Measurements from ENCODE around the gene MGAT5B.

The MGAT5B gene

GRCh38 chr17:76949913-76950695 is 81.9 kb downstream of the MGAT5B start:
- no peak for DNase-seq (ENCODE audit: low spot score)

DNA sequence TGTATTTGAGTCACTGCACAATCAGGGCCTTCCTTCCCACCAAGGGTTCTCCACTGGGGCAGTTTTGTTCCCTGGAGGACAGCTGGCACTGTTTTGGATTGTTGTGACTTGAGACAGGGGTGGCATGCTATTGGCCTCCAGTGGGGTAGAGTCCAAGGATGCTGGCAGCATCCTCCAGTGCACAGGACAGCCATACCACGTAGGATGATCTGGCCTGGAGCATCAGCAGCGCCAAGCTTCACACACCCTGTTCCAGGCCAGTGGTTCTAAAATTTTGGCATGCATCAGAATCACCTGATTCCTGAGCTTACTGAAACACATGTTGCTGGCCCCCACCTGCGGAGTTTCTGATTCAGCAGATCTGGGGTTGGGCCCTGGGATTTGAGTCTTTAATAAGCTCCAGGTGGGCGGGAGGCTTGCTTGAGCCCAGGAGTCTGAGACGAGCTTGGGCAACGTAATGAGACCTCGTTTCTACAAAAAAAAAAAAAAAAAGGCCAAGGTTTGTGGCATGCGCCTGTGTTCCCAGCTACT is 83.2 kb downstream of the MGAT5B start:
- DNase-seq (ENCODE audit: low spot score), result no peak

DNA sequence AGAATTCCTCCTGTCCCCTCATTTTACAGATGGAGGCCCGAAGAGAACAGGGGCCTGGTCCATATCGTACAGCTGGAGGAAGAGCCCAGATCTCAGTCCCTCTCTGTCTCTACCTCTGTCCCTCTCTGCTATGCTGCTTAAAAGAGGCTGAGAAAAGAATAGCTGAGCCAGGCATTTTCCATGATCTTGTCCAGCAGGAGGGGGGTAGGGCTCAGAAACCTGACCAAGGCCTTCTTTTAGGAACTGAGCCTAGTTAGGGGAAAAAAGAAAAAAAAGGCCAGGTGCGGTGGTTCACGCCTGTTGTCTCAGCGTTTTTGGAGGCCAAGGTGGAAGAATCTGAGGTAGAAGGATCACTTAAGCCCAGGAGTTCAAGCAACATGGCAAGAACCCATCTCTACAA is 84.2 kb downstream of the MGAT5B start:
- DNase-seq (ENCODE audit: low spot score), result no peak

DNA sequence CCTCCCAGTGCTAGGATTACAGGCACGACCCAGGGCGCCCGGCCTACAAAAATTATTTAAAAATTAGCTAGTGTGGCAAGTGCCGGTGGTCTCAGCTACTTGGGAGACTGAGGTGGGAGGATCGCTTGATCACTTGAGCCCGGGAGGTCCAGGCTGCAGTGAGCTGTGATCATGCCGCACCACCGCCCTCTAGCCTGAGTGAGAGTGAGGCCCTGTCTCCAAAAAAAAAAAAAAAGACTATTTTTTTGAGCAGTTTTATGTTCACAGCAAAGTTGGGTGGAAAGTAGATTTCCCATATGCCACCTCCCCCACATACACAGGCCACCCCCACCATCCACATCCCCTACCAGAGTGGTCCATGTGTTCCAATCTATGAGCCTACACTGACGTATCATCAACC is 84.9 kb downstream of the MGAT5B start:
- DNase-seq (ENCODE audit: low spot score), result no peak

GRCh38 chr17:76953946-76954345 is 85.7 kb downstream of the MGAT5B start:
- DNase-seq (ENCODE audit: low spot score), result no peak

DNA sequence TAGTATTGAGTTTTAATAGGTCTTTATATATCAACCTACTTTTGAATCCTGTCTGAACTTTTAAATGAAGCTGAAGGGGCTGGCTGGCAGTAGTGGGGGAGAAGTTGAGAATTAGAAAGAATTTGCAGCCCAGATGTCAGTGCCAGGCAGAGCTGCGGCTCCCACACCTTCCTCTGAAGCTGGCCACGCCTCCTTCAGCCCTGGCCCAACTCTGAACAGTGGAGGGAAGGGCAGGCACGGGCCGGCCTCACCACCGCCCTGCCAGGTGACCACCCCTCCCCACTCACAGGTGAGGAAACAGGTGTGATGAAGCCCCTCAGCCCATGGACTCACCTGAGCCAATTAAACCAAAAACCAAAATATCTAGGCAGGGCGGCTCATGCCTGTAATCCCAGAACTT is 87.0 kb downstream of the MGAT5B start:
- DNase-seq (ENCODE audit: low spot score), result no peak

DNA sequence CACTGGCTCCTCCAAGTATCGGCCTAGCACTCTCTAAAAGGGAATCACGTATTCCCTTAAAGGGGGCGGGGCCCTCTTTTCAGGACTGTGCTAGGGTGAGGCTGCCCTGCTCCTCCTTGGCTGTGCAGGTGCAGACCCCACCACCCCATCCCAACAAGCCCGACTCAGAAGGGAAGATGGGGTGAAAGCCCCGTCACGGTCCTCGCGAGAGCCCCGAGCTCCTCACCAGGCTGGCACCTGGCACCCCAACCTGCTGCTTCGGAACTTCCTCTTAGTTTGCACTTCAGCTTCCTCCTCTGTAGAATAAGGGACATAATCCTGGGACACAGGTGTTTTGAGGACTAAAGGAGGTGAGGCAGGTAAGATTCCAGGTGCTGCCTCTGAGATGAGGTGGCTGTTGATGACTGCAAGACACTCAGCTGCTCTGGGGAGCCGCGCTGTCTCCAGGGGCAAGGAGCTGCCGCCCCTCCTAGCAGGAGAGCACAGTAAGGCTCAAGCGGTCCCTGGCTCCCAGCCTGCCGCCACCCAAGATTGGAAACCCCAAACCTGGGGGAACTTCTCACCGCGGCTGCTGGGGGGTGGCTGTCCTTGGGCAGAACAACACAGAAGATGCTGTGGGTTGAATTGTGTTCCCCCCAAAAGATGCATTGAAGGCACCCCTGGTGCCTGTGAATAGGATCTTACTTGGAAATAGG is 88.8 kb downstream of the MGAT5B start:
- no peak for DNase-seq (ENCODE audit: low spot score)

DNA sequence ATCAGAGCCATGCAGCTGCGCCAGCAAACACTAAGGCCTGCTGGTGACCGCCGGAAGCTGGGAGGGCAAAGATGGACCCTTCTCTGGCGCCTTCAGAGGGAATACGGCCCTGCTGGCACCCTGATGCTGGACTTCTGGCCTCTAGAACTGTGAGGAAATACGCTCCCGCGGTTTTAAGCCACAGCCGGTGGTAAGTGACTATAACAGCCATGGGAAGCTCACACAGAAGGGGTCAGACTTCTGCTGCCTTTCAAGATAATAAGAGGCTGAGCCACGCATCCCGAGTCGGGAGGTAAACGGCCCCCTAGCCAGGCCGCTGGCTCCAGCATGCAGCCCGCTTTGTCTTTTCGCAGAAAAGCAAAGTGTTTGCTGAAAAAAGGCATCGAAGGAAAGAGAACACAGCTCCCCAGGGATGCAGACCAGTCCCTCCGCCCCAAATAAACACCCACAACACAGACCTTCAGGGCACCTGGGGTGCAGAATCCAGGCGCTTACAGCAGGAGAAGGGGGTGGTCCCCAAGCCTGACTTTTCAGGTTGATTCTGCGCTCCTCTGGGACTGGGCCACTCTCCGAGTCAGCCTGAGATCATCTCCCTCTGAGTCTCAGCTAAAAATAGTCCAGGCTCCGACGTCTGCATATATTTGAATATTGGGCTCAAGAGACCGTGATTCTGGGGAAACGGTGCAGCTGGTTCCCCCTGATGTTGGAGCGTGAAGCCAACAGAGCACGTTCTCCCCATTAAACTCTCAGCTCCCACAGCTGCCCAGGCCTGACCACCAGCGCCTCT is 89.7 kb downstream of the MGAT5B start:
- DNase-seq (ENCODE audit: low spot score), result no peak

DNA sequence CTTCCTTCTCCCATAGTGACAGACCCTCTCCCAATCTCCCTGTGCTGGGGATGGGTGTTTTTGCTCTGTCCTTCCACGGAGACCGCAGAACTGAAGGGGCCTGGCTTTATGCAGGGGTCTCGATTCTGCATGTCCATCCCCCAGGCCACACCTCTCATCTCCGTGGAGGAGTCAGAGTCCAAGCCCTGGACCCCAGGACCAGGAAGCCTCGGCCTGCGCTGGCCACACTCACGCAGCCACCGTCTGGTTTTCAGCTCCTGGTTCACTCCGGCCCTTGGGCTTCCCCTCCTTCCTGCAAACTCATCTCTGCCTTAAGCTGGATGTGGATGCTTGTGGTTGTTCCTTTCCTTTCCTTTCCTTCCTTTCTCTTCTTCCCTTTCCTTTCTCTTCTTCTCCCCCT is 90.8 kb downstream of the MGAT5B start:
- no peak for DNase-seq (ENCODE audit: low spot score)

DNA sequence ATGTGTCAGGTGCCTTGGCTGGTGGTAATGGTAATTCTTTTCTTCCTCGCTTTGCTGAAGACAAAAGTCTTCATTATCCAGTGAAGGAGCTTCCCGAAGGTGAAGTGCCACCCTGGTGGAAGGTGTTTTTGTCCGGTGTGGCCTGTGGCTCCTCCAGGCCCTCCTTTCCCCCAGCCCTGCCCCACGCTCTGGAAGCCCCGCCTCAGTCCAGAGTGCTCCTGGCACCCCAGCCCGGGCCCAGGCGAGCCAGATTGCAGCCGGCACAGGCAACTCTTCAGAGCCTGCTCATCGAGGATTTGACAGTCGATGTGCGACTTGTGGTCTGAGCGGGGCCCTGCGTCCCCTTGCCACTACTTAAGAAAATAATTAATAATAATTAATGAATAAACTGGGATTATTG is 93.7 kb downstream of the MGAT5B start:
- DNase-seq (ENCODE audit: low spot score), result no peak

GRCh38 chr17:76962858-76963257 is 94.7 kb downstream of the MGAT5B start:
- DNase-seq (ENCODE audit: low spot score), result no peak

- no peak for DNase-seq (ENCODE audit: low spot score)
These were observed 97.8 kb downstream of the MGAT5B start for GRCh38 chr17:76966016-76966415.

DNA sequence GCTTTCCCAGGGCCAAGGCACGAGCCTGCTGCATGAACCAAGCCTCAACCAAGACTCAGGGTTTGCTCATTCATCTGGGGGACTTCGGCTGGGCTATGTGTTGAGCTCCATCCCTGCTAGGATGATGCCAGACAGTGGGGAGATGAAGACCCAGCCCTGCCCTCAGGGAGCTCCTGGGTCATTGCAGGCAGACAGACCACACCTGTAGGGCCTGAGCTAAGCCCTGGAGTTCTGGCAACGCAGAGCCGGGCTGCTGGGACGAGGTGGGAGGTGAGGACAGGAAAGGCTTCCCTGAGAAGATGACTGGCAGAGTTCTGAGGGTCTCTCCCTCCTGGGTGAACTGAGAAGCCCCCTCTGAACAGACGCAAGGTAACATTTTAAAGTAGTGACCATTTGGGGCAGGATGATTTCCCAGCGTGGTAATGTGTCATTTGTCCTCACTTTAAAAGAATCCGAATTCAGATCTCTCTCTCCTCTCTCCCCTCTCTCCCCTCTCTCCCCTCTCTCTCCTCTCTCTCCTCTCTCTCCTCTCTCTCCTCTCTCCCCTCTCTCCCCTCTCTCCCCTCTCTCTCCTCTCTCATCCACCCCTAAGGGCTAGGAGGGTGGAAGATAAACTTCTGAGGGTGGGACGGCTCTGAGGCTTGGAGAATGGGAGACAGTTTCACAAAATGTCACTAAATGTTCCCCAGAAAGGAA is 98.4 kb downstream of the MGAT5B start:
- DNase-seq (ENCODE audit: low spot score), result no peak

DNA sequence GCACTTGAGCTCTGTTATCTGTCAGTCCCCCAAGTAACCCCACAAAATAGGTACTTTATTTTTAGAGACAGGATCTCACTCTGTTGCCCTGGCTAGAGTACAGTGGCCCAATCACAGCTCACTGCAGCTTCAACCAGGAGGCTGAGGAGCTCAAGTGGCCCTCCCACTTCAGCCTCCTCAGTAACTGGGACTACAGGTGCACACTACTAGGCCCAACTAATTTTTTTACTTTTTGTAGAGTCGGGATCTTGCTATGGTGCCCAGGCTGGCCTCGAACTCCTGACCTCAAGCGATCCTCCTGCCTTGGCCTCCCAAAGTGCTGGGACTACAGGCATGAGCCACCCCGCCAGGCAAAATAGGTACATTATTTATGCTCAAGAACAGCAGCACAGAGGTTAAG is 99.6 kb downstream of the MGAT5B start:
- DNase-seq (ENCODE audit: low spot score), result no peak

DNA sequence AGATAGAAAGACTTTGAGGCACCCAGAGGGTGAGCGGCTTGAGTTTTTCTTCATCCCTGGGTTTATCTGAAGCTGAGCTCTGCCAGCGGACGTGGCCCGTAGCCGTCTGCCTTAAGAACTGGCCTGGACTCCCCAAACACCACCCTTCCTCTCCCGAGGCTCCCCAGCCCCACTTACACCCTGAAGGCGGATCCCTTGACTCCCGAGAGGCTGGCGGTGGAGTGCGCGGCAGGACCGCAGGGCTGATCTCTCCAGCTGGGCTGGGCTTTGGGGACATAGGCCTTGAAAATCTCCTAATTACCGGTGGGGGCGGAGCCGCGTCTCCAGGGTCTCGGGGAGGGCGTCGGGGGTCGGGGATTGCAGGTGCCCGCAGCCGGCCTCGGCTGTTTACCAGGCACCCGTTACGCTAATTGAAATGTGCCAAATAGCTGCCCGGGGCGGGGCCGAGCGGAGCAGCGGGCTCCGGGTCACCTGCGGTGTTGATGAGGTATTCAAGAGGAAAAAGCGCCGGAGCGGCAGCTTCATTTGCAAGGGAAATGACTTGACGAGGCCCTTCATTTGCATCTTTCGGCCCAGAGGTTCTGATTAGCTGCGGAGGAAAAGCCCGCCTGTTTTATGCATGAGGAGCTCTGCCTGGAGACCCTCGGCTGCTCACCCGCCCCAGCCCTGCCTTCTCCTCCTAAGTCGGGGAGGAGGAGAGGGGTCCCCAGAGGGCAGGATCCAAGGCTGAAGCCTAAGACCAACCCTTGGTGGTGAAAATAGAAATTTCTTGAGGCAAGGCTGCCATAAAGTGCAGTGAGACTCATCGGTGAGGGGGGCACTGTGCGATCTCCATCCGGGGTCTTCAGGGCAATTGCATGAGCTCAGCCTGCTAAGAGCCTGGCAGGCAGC is 100.7 kb downstream of the MGAT5B start:
- peak; percentile 84 for DNase-seq (ENCODE audit: low spot score)

DNA sequence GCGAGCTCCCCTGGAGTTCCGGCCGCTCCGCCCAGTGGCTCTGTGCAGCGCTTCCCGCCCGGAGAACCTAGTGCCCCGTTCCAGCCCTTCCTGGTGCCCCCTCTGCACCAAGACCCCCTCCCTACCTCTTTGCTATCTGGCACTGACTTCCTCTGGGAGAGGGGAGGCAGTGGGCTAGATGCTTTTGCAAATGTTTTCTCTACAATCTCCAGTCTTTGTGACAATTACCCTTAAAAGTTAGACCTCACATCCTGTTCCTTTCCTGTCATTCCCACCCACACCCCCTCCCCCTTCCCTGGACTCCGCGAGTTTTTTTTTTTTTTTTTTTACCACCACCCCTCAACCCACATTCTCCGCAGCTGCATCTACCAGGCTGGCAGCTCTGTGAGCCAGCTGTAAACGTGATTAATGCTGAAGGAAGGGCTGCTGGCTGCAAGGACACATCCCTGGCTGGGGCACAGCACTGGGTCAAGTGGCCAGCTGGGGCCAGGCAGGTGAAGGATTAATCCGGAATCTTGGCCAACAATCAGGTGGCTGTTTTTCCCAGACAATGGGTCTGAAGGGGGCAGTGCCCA is 101.5 kb downstream of the MGAT5B start:
- DNase-seq (ENCODE audit: low spot score), result peak; percentile 78

DNA sequence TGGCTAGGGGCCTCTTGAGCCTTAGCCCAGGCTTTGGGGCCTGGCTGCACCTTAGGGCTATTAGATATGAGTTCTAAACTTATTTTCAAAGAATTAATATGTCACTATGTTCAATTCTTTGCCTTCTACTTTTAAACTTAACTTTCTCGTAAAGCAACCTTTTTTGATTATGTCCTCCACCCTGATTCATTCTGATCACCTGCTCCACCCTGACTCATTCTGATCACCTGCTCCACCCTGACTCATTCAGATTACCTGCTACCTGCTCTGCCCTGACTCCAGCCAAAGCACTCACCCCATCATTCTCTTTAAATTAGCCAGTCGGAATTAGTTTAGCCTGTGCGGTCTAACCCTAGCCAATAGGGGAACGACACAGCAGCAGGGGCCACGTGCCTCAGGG is 102.0 kb downstream of the MGAT5B start:
- DNase-seq (ENCODE audit: low spot score), result peak; percentile 27

GRCh38 chr17:76972046-76972641 is 103.9 kb downstream of the MGAT5B start:
- DNase-seq (ENCODE audit: low spot score), result no peak

DNA sequence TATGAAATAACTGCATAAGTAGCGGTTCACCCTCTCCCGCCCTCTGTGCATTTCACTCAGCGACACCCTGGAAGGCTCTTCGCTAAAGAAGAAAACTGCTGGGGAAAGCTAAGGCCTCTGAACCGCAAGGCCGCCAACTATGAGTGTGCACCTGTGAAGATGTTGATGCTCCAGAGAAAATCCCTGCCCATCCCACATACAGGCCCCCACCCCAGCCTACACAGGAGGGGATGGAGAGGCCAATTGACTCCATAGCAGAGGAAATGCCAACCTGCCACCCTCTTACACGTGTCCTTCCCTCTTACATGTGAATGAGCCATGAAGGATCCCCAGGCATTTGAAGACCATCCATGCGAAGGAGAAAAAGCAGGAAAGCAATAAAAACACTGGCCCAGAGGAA is 104.8 kb downstream of the MGAT5B start:
- no peak for DNase-seq (ENCODE audit: low spot score)

DNA sequence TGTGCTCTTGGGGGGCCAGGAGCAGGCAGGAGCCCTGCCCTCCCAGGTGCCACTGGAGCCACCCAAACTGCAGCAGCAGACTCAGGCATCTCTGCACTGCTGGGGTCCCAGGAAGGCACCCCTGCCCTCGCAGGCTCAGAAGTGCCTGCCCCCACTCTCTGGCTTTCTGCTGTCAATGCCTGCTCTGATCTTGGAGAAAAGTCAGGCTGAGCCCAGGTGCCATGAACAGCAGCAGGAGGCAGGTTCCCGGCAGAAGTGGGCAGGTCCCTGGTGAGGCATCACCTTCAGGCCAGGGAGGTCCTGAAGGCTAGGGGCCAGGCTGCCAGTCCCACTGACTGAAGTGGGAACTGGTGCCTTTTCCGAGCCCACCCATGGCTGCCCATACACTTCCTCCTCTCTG is 106.5 kb downstream of the MGAT5B start:
- no peak for DNase-seq (ENCODE audit: low spot score)
